Mesothelial cell of epicardium (in vitro differentiated cells): Measurements from ENCODE around the gene PACS1. TPM values are rescaled to one million over a fixed set of nuclear protein-coding genes. Genes with fewer than 3 reads are reported as not detected.

Experiments
- DNase-seq, 2 experiments: peaks; one replicate each; pipeline ENCODE4 v3.0.0; 2021; ENCODE audit warnings: low spot score in 2 of 2; ENCODE audit not compliant: unreplicated experiment in 2 of 2
- H3K27ac Mint-ChIP-seq: 2 replicates; pipeline ENCODE4 v1.8.0; 2021; ENCODE audit warnings: mixed read lengths
- H3K27me3 Mint-ChIP-seq: 2 replicates; pipeline ENCODE4 v1.8.0; 2021; ENCODE audit warnings: low read depth, mixed read lengths
- H3K36me3 Mint-ChIP-seq: 2 replicates; pipeline ENCODE4 v1.8.0; 2021; ENCODE audit warnings: mixed read lengths
- H3K4me1 Mint-ChIP-seq: 2 replicates; pipeline ENCODE4 v1.8.0; 2021; ENCODE audit warnings: mixed read lengths
- H3K4me3 Mint-ChIP-seq: 2 replicates; pipeline ENCODE4 v1.8.0; 2021; ENCODE audit warnings: mild to moderate bottlenecking, moderate library complexity, mixed read lengths
- H3K9me3 Mint-ChIP-seq: 2 replicates; pipeline ENCODE4 v1.8.0; 2021; ENCODE audit warnings: mixed read lengths
- total RNA-seq: library from RNA; stranded (reverse); gene quantifications from 3 replicates; pipeline ENCODE4 v1.2.1, GENCODE V29; 2021
- TF ChIP-seq, protein P1 (sequence below): fragments of 200-600 bp; sonication (generic); IDR thresholded peaks from one replicate; pipeline ENCODE4 v1.5.0; 2021; ENCODE audit warnings: antibody characterized with exemption; ENCODE audit not compliant: unreplicated experiment

Gene PACS1
- total RNA-seq, 1 donor from 2014 or later, result 87.0 TPM

DNA sequence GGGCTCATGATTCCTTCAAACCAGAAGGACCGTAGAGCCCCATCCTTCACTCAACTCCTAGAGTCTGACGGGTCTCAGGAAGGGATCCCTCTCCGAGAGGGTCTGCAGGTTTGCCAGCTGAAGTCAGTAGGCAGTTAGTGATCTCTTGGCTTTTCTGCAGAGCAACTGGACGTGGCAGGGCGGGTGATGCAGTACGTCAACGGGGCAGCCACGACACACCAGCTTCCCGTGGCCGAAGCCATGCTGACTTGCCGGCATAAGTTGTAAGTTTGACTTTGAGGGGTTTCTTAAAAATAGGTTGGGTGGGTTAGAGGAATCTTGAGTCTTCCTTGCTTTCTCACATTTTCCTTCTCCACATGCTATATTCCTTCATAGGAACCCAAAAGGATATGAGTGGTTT is 165.1 kb downstream of the PACS1 start:
- DNase-seq, result no peak
- H3K4me1 Mint-ChIP-seq, result no peaks in the 10 kb centered on the region
- no peaks in the 10 kb centered on the region for H3K9me3 Mint-ChIP-seq
- H3K27me3 Mint-ChIP-seq, result no peaks in the 10 kb centered on the region
- TF ChIP-seq, protein P1, sequence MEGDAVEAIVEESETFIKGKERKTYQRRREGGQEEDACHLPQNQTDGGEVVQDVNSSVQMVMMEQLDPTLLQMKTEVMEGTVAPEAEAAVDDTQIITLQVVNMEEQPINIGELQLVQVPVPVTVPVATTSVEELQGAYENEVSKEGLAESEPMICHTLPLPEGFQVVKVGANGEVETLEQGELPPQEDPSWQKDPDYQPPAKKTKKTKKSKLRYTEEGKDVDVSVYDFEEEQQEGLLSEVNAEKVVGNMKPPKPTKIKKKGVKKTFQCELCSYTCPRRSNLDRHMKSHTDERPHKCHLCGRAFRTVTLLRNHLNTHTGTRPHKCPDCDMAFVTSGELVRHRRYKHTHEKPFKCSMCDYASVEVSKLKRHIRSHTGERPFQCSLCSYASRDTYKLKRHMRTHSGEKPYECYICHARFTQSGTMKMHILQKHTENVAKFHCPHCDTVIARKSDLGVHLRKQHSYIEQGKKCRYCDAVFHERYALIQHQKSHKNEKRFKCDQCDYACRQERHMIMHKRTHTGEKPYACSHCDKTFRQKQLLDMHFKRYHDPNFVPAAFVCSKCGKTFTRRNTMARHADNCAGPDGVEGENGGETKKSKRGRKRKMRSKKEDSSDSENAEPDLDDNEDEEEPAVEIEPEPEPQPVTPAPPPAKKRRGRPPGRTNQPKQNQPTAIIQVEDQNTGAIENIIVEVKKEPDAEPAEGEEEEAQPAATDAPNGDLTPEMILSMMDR, result no peak
- H3K27ac Mint-ChIP-seq, result no peak overlapping the region
- peaks cover 33% of the 10 kb centered on the region for H3K36me3 Mint-ChIP-seq
- H3K4me3 Mint-ChIP-seq, result no peak overlapping the region

DNA sequence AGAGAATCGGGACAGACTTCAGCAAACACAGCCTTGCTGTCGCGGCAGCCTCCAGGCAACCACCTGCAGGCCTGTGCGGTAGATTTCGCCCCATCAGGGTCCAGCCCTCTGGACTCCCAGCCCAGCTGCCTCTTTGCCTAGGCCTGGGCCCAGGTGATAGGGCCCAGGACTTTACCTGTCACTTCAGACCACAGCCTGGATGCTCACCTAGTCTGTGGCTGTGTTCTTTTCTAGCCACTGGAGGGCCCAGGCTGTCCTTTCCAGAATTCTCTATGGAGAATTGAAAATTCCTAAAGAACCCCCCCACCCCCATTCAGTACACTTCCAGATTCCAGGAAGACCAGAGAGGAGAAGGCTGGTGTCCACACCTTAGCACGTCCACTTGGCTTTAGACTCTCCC is 167.8 kb downstream of the PACS1 start:
- no peak overlapping the region for H3K4me3 Mint-ChIP-seq

DNA sequence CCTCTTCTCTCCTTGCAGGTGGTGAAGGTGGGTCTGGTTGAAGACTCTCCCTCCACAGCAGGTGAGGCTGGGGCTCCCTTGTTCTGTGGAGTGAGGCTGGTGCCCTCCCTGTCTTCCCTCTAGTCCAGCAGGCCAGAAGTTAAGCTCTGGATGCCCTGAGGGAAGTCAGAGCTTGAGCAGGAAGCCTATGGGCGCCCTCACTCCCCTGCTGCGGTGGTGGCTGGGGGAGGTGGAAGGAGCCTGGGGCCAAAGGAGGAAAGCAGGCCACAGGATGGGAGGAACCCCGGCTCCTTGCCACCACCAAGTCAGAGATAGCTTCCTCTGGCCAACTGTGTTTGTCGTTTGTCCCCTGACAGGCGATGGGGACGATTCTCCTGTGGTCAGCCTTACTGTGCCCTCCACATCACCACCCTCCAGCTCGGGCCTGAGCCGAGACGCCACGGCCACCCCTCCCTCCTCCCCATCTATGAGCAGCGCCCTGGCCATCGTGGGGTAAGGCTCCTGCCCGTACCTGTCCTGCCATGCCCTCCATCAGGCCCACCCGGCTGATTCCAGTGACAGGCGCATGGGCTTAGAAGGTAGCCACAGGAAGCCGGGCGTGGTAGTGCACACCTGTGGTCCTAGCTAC is 168.8 kb downstream of the PACS1 start:
- Mint-ChIP-seq H3K9me3 (no peaks in the 10 kb centered on the region), H3K4me1 (no peaks in the 10 kb centered on the region), H3K27ac (no peak overlapping the region), H3K27me3 (no peaks in the 10 kb centered on the region), H3K36me3 (peaks cover 28% of the 10 kb centered on the region), H3K4me3 (no peak overlapping the region)
- no peak for DNase-seq
- TF ChIP-seq, protein P1, result no peak

More for the DNA sequence above, 167.8 kb downstream of the PACS1 start:
- Mint-ChIP-seq H3K4me1 (no peaks in the 10 kb centered on the region), H3K27me3 (no peaks in the 10 kb centered on the region), H3K9me3 (no peaks in the 10 kb centered on the region), H3K27ac (no peak overlapping the region), H3K36me3 (peaks cover 34% of the 10 kb centered on the region)
- no peak for DNase-seq
- TF ChIP-seq, protein P1, result no peak

DNA sequence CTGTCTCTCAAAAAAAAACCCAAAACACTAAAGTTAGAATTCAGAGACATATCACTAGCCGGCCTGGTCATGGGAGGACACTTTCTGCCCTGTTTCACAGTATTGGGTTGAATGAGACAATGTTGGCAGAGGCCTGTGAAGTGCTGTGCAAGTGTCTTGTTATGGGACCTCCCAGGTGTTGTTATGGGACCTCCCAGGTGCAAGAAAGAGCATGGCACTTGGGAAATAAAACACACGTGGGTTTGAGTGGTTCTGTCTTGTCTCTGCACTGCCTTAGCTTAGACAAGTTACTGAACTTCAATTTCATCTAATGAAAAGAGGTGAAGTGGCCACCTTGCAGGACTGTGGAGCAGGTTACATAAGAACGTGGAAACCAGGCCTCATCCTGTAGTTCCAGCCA is 169.4 kb downstream of the PACS1 start:
- no peak overlapping the region for H3K4me3 Mint-ChIP-seq
- no peaks in the 10 kb centered on the region for H3K9me3 Mint-ChIP-seq
- no peaks in the 10 kb centered on the region for H3K4me1 Mint-ChIP-seq
- no peaks in the 10 kb centered on the region for H3K27me3 Mint-ChIP-seq
- no peak for DNase-seq
- H3K36me3 Mint-ChIP-seq, result peaks cover 23% of the 10 kb centered on the region
- TF ChIP-seq, protein P1, result no peak
- no peak overlapping the region for H3K27ac Mint-ChIP-seq

DNA sequence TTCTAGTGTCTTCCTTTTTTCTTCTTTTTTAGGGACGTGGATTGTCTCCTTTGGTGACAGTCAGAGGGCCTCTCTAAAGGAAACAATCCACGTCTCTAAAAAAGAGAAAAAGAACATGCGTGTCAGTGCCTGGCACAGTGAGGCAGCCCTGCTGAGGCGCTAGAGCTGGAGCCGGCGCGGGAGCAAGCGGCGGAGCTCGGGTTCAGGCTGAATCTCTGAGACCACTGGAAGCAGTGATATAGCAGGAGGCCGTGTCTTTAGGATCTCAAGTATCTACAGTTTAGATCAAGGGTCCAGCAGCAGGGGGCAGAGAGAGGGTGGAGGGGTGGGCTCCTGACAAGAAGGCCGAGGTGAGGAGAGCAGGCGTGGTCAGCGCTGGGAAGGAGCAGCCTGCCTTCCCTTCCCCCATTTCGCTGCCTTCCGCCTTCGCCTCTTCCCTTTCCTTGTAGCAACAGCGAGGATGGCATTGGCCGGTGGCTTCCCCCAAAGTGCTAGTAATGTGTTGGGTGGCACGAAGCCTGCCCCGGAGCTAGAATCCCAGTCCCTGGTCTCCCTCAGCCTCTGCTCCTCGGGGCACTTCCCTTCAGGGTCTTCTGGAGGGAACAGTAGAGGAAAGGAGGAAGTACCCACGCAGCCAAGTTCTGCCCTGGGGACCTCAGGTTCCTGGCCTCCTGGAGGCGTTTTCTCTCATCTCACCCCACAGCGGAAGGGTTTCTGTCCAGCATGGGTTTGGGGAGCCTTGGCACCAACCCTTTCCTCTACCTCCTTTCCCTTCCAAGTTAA is 170.1 kb downstream of the PACS1 start:
- Mint-ChIP-seq H3K27me3 (no peaks in the 10 kb centered on the region), H3K27ac (no peak overlapping the region), H3K36me3 (peaks cover 21% of the 10 kb centered on the region), H3K4me1 (no peaks in the 10 kb centered on the region), H3K4me3 (no peak overlapping the region), H3K9me3 (no peaks in the 10 kb centered on the region)
- TF ChIP-seq, protein P1, result no peak
- DNase-seq, result no peak
